H1 (cell line): ENCODE results near the gene CLEC2A. TPM values are rescaled to one million over a fixed set of nuclear protein-coding genes. Genes with fewer than 3 reads are reported as not detected.

Source experiments
- CTCF ChIA-PET: fragments of 300-600 bp; sonication (Branson Sonifier 250); formaldehyde crosslinking; loops from one replicate; lab custom pipeline; 2021; ENCODE audit not compliant: partially characterized antibody; lab: Charles Lee
- POLR2A ChIA-PET: fragments of 300-600 bp; sonication (Branson Sonifier 250); formaldehyde crosslinking; loops from one replicate; lab custom pipeline; 2021; ENCODE audit warnings: inconsistent platforms; ENCODE audit not compliant: partially characterized antibody; lab: Charles Lee
- DNase-seq, 2 experiments: peaks; one replicate each; pipeline versions ENCODE4 v3.0.0 to v3.0.0-alpha.2; 2010 to 2022; ENCODE audit warnings: low spot score in 2 of 2, low read depth in 1 of 2, mixed read lengths in 1 of 2
- FAIRE-seq: peaks from 2 replicates; lab custom pipeline; 2011; peaks lifted over from hg19 to GRCh38; lab: Jason Lieb, UNC
- H2AFZ ChIP-seq: 2 replicates; pipeline ENCODE4 v1.8.1; 2012; ENCODE audit warnings: low read length, inconsistent platforms
- H2AK5ac ChIP-seq: 2 replicates; pipeline ENCODE4 v1.6.1; 2013; ENCODE audit warnings: low read depth, low read length
- H2BK120ac ChIP-seq: replicated peaks from 2 replicates; pipeline ENCODE3; 2013; ENCODE audit warnings: low read depth, low read length, inconsistent platforms
- H2BK12ac ChIP-seq: 2 replicates; pipeline ENCODE4 v1.6.1; 2013; ENCODE audit warnings: low read depth, low read length
- H2BK15ac ChIP-seq: 2 replicates; pipeline ENCODE4 v1.6.1; 2013; ENCODE audit warnings: low read length
- H2BK20ac ChIP-seq: 2 replicates; pipeline ENCODE4 v1.6.1; 2013; ENCODE audit warnings: low read length
- H2BK5ac ChIP-seq: 2 replicates; pipeline ENCODE4 v1.6.1; 2013; ENCODE audit warnings: low read depth, low read length
- H3K14ac ChIP-seq: 2 replicates; pipeline ENCODE4 v1.6.1; 2013; ENCODE audit warnings: inconsistent platforms; ENCODE audit not compliant: insufficient read length
- H3K18ac ChIP-seq: 2 replicates; pipeline ENCODE4 v1.6.1; 2013; ENCODE audit warnings: low read length; ENCODE audit errors: extremely low read depth
- H3K23ac ChIP-seq: 2 replicates; pipeline ENCODE4 v1.6.1; 2013; ENCODE audit warnings: inconsistent platforms; ENCODE audit not compliant: insufficient read length
- H3K23me2 ChIP-seq: 2 replicates; pipeline ENCODE4 v1.6.1; 2013; ENCODE audit warnings: low read depth, low read length
- H3K27ac ChIP-seq: 2 replicates; pipeline ENCODE4 v1.6.1; 2011; ENCODE audit warnings: low read depth, low read length, inconsistent platforms
- H3K27me3 ChIP-seq, 4 experiments: replicated peaks in 1 of 4; 1 replicate in 1 of 4; 2 replicates in 3 of 4; pipeline versions ENCODE4 v1.6.1 to v1.8.1; 2011 to 2013; ENCODE audit warnings: low read length in 3 of 4, mild to moderate bottlenecking in 3 of 4, inconsistent platforms in 2 of 4, mixed read lengths in 2 of 4, moderate library complexity in 1 of 4; ENCODE audit not compliant: control insufficient read depth in 3 of 4, insufficient read depth in 3 of 4; ENCODE audit errors: extremely low read depth in 1 of 4
- H3K36me3 ChIP-seq, 4 experiments: 2 replicates each; pipeline versions ENCODE4 v1.6.1 to v1.8.1; 2011 to 2013; ENCODE audit warnings: mild to moderate bottlenecking in 4 of 4, low read length in 3 of 4, moderate library complexity in 2 of 4, control low read depth in 1 of 4, inconsistent platforms in 1 of 4; ENCODE audit not compliant: insufficient read depth in 4 of 4, control insufficient read depth in 2 of 4
- H3K4ac ChIP-seq: replicated peaks from 2 replicates; pipeline ENCODE3; 2013; ENCODE audit warnings: low read length, low read depth, mixed read lengths, inconsistent platforms; ENCODE audit not compliant: insufficient read length
- H3K4me1 ChIP-seq, 4 experiments: replicated peaks in 1 of 4; 1 replicate in 1 of 4; 2 replicates in 3 of 4; pipeline versions ENCODE4 v1.6.1 to v1.8.1; 2011 to 2013; ENCODE audit warnings: low read length in 3 of 4, inconsistent platforms in 2 of 4, mixed read lengths in 1 of 4; ENCODE audit not compliant: insufficient read depth in 4 of 4, control insufficient read depth in 3 of 4
- H3K4me2 ChIP-seq, 2 experiments: 2 replicates each; pipeline versions ENCODE4 v1.6.1 to v1.8.1; 2011 to 2013; ENCODE audit warnings: low read depth in 2 of 2, low read length in 2 of 2, control low read depth in 1 of 2, inconsistent platforms in 1 of 2, mild to moderate bottlenecking in 1 of 2; ENCODE audit not compliant: insufficient read depth in 1 of 2
- H3K4me3 ChIP-seq, 4 experiments: fragments of 200-600, 300-600 bp in 1 of 4; sonication (generic), shearing (Covaris generic), sonication (Bioruptor Twin) in 1 of 4; 2 replicates each; pipeline versions ENCODE4 v1.5.1 to v1.8.1; 2011 to 2016; ENCODE audit warnings: low read length in 4 of 4, low read depth in 3 of 4, control low read depth in 2 of 4, inconsistent platforms in 2 of 4, mild to moderate bottlenecking in 2 of 4, mixed read lengths in 1 of 4, moderate library complexity in 1 of 4; ENCODE audit not compliant: insufficient read depth in 2 of 4; ENCODE audit errors: extremely low read depth in 1 of 4
- H3K56ac ChIP-seq: replicated peaks from 2 replicates; pipeline ENCODE3; 2013; ENCODE audit warnings: low read depth, mild to moderate bottlenecking, mixed read lengths, low read length, inconsistent platforms; ENCODE audit not compliant: insufficient read length
- H3K79me1 ChIP-seq: 2 replicates; pipeline ENCODE4 v1.6.1; 2013; ENCODE audit warnings: low read depth, low read length, control low read depth
- H3K79me2 ChIP-seq, 2 experiments: 2 replicates each; pipeline versions ENCODE4 v1.6.1 to v1.8.1; 2012 to 2013; ENCODE audit warnings: low read length in 2 of 2, mild to moderate bottlenecking in 2 of 2, inconsistent platforms in 1 of 2; ENCODE audit not compliant: insufficient read depth in 2 of 2, control insufficient read depth in 1 of 2
- H3K9ac ChIP-seq, 4 experiments: replicated peaks in 1 of 4; 1 replicate in 1 of 4; 2 replicates in 3 of 4; pipeline versions ENCODE4 v1.6.1 to v1.8.1; 2011 to 2013; ENCODE audit warnings: low read depth in 3 of 4, low read length in 3 of 4, control low read depth in 2 of 4, mild to moderate bottlenecking in 2 of 4, moderate library complexity in 2 of 4, inconsistent platforms in 1 of 4; ENCODE audit errors: extremely low read depth in 1 of 4
- H3K9me3 ChIP-seq, 2 experiments: 2 replicates each; pipeline versions ENCODE4 v1.6.1 to v1.8.1; 2012 to 2013; ENCODE audit warnings: mild to moderate bottlenecking in 2 of 2, moderate library complexity in 2 of 2, control low read depth in 1 of 2, inconsistent platforms in 1 of 2, low read depth in 1 of 2, low read length in 1 of 2, mixed read lengths in 1 of 2; ENCODE audit not compliant: insufficient read depth in 2 of 2
- H4K20me1 ChIP-seq, 2 experiments: replicated peaks in 1 of 2; 2 replicates each; pipeline versions ENCODE3 to v1.8.1; 2011 to 2013; ENCODE audit warnings: inconsistent platforms in 2 of 2, low read length in 2 of 2, mild to moderate bottlenecking in 1 of 2; ENCODE audit not compliant: insufficient read depth in 2 of 2, control insufficient read depth in 1 of 2
- H4K5ac ChIP-seq: 2 replicates; pipeline ENCODE4 v1.6.1; 2013; ENCODE audit warnings: low read length, low read depth, mixed read lengths, inconsistent platforms; ENCODE audit not compliant: insufficient read length
- H4K8ac ChIP-seq: 2 replicates; pipeline ENCODE4 v1.8.0; 2013; ENCODE audit warnings: mild to moderate bottlenecking, moderate library complexity, low read length, inconsistent platforms; ENCODE audit not compliant: insufficient read depth; ENCODE audit errors: extremely low read depth
- H4K91ac ChIP-seq: replicated peaks from 2 replicates; pipeline ENCODE3; 2013; ENCODE audit warnings: low read length, mixed read lengths, inconsistent platforms; ENCODE audit not compliant: insufficient read length
- ASH2L ChIP-seq: fragments of 200-600, 300-600 bp; sonication (generic); IDR thresholded peaks from one replicate; pipeline ENCODE4 v1.7.1; 2017; ENCODE audit warnings: low read length
- BACH1 ChIP-seq: IDR thresholded peaks from 2 replicates; pipeline ENCODE4 v1.6.1; 2012; ENCODE audit warnings: low read length, improper control_type of control experiment
- BCL11A ChIP-seq, 2 experiments: IDR thresholded peaks; one replicate each; pipeline ENCODE4 v1.6.1; 2011; ENCODE audit warnings: low read depth in 2 of 2, low read length in 2 of 2, mild to moderate bottlenecking in 2 of 2
- HDAC2 ChIP-seq, 2 experiments: fragments of 300-600 bp in 1 of 2; sonication (generic) in 1 of 2; IDR thresholded peaks; 2 replicates each; pipeline ENCODE4 v1.6.1; 2011 to 2012; ENCODE audit warnings: low read depth in 2 of 2, low read length in 2 of 2, mild to moderate bottlenecking in 2 of 2, moderate library complexity in 2 of 2, borderline replicate concordance in 1 of 2, inconsistent platforms in 1 of 2
- JUN ChIP-seq: IDR thresholded peaks from 2 replicates; pipeline ENCODE4 v1.6.1; 2011; ENCODE audit warnings: low read depth, mild to moderate bottlenecking, improper control_type of control experiment, low read length
- POLR2AphosphoS5 ChIP-seq: IDR thresholded peaks from 2 replicates; pipeline ENCODE4 v1.6.1; 2011; ENCODE audit warnings: low read depth, low read length
- RFX5 ChIP-seq: IDR thresholded peaks from 2 replicates; pipeline ENCODE4 v1.6.1; 2011; ENCODE audit warnings: low read depth, low read length, improper control_type of control experiment, borderline replicate concordance
- SRF ChIP-seq: IDR thresholded peaks from 2 replicates; pipeline ENCODE4 v1.6.1; 2011; ENCODE audit warnings: mild to moderate bottlenecking, low read depth, low read length, moderate library complexity
- TCF12 ChIP-seq: IDR thresholded peaks from 2 replicates; pipeline ENCODE4 v1.6.1; 2011; ENCODE audit warnings: low read depth, mild to moderate bottlenecking, low read length
- ZNF274 ChIP-seq: IDR thresholded peaks from 2 replicates; pipeline ENCODE4 v1.7.0; 2012; ENCODE audit warnings: low read length, borderline replicate concordance; ENCODE audit errors: extremely low read depth
- WGBS, 2 experiments: shearing (Covaris generic) in 1 of 2; methylation state at CpG; one replicate each; pipeline versions ENCODE4 v1.1.6 to v1.1.7; 2013 to 2015; ENCODE audit warnings: low lambda C conversion rate in 2 of 2, mixed read lengths in 2 of 2, inconsistent platforms in 1 of 2, low coverage in 1 of 2, missing lambda C conversion rate in 1 of 2; ENCODE audit not compliant: insufficient replicate concordance in 2 of 2, insufficient coverage in 1 of 2, insufficient read length in 1 of 2; ENCODE audit errors: extremely low coverage in 1 of 2, missing lambda C conversion rate in 1 of 2; 5-methylcytosine and 5-hydroxymethylcytosine counted together
- polyA plus RNA-seq, 7 experiments: library from polyadenylated mRNA; depleted of rRNA in 3 of 7; stranded (reverse) in 5 of 7; unstranded in 2 of 7; fragments of >200 nt in 5 of 7; fragments of 200-250 nt in 2 of 7; gene quantifications; 1 replicate in 5 of 7; 2 replicates in 1 of 7; 4 replicates in 1 of 7; pipeline versions ENCODE4 v1.2.1 to v1.2.3, GENCODE V29; 2011 to 2013; ENCODE audit warnings: missing spikeins in 2 of 7, mixed read lengths in 2 of 7
- total RNA-seq: library from RNA; stranded (reverse); fragmentation: NEBNext Ultra II Directional; extraction: Animal tissue kit (Norgen Biotek cat#: 25700); gene quantifications from 2 replicates; pipeline ENCODE4 v1.2.1, GENCODE V29; 2021
- TF ChIP-seq, protein P1 (sequence below): IDR thresholded peaks from 2 replicates; pipeline ENCODE4 v1.6.1; 2011; ENCODE audit warnings: low read length, improper control_type of control experiment
- TF ChIP-seq, protein P2 (sequence below): IDR thresholded peaks from 2 replicates; pipeline ENCODE4 v1.6.1; 2012; ENCODE audit warnings: inconsistent platforms

CLEC2A gene
- total and polyA plus RNA-seq, 2 of the 8 experiments (the other 6 are each of a cell fraction or from before 2014, with no cell fraction given): 0.63 to 3.7 TPM

DNA sequence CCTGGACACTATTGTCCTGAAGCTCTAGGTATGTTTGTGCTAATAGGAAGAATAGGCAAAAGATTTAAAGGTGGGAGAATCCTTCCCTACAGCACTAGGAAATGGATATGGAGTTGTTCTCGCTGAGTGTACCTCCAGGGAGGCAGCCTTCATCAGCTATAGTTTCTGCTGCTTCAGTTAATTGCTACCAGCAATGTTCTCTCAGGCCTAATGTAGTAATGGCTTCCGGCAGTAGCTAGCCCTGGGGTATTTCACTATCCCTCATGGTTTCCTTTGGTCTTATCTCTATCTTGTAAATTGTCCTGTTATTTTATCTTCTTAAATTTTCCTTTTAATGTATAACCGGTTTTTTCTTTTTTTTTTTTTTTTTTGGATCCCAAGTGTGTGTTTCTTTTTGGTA lies 29.7 kb upstream of the CLEC2A start:
- Histone ChIP-seq H3K4ac (no peak overlapping the region), H3K27ac (no peak overlapping the region), H3K9ac (no peak overlapping the region), H3K4me3 (no peak overlapping the region), H2BK20ac (no peak overlapping the region), H3K4me1 (peaks cover 0 to 2% (median 0%) of the 10 kb centered on the region in 4 experiments; a peak in 1 of 7 replicates), H3K9me3 (no peaks in the 10 kb centered on the region), H4K8ac (no peak overlapping the region), H2AFZ (no peak overlapping the region), H3K79me2 (no peaks in the 10 kb centered on the region), H3K14ac (no peak overlapping the region), H2BK12ac (no peak overlapping the region), H2BK15ac (no peak overlapping the region), H3K27me3 (no peaks in the 10 kb centered on the region), H2BK5ac (no peak overlapping the region), H3K23ac (no peak overlapping the region), H3K23me2 (no peaks in the 10 kb centered on the region), H3K56ac (no peak overlapping the region), H3K36me3 (no peaks in the 10 kb centered on the region), H2AK5ac (no peak overlapping the region), H3K18ac (no peak overlapping the region), H4K91ac (no peak overlapping the region), H4K20me1 (no peaks in the 10 kb centered on the region), H2BK120ac (no peak overlapping the region), H3K79me1 (no peaks in the 10 kb centered on the region), H3K4me2 (no peak overlapping the region), H4K5ac (no peak overlapping the region)
- ChIA-PET POLR2A (no interaction called here), CTCF (no interaction called here)
- DNase-seq (no peak), FAIRE-seq (no peak)
- 73% methylated on average over 2 of the region's 3 CpGs; no CpG with 5 or more reads in 1 of the 2 experiments for WGBS, 2 experiments
- TF ChIP-seq, protein P1, sequence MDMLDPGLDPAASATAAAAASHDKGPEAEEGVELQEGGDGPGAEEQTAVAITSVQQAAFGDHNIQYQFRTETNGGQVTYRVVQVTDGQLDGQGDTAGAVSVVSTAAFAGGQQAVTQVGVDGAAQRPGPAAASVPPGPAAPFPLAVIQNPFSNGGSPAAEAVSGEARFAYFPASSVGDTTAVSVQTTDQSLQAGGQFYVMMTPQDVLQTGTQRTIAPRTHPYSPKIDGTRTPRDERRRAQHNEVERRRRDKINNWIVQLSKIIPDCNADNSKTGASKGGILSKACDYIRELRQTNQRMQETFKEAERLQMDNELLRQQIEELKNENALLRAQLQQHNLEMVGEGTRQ: no peak
- no peak for TF ChIP-seq JUN
- TF ChIP-seq, protein P2, sequence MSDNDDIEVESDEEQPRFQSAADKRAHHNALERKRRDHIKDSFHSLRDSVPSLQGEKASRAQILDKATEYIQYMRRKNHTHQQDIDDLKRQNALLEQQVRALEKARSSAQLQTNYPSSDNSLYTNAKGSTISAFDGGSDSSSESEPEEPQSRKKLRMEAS: no peak
- TF ChIP-seq POLR2AphosphoS5: no peak
- no peak for TF ChIP-seq BCL11A (IDR thresholded peaks at IDR 0.05; ENCODE audit: low read depth in 2 of 2, low read length in 2 of 2)
- no peak for TF ChIP-seq ZNF274
- TF ChIP-seq HDAC2 (IDR thresholded peaks at IDR 0.05; ENCODE audit: borderline replicate concordance in 1 of 2, low read depth in 2 of 2, low read length in 2 of 2): no peak
- no peak for TF ChIP-seq ASH2L
- TF ChIP-seq TCF12: no peak
- TF ChIP-seq RFX5: no peak
- no peak for TF ChIP-seq BACH1
- no peak for TF ChIP-seq SRF
